HG03378 (cell line): ENCODE data around the gene PRR30.
"Not testable (repeated sequence)": the region's sequence is repeated elsewhere in the genome, so short reads cannot be mapped to it uniquely, and the experiment has no call there.

Experiments
- ATAC-seq: cut with Tn5 transposase; IDR thresholded peaks from one replicate; pipeline ENCODE4 v1.9.1; 2021; ENCODE audit warnings: mild to moderate bottlenecking, moderate library complexity; ENCODE audit not compliant: unreplicated experiment

Gene PRR30

GRCh38 chr2:27130396-27130795 is 8.8 kb downstream of the PRR30 start:
- no peak for ATAC-seq

DNA sequence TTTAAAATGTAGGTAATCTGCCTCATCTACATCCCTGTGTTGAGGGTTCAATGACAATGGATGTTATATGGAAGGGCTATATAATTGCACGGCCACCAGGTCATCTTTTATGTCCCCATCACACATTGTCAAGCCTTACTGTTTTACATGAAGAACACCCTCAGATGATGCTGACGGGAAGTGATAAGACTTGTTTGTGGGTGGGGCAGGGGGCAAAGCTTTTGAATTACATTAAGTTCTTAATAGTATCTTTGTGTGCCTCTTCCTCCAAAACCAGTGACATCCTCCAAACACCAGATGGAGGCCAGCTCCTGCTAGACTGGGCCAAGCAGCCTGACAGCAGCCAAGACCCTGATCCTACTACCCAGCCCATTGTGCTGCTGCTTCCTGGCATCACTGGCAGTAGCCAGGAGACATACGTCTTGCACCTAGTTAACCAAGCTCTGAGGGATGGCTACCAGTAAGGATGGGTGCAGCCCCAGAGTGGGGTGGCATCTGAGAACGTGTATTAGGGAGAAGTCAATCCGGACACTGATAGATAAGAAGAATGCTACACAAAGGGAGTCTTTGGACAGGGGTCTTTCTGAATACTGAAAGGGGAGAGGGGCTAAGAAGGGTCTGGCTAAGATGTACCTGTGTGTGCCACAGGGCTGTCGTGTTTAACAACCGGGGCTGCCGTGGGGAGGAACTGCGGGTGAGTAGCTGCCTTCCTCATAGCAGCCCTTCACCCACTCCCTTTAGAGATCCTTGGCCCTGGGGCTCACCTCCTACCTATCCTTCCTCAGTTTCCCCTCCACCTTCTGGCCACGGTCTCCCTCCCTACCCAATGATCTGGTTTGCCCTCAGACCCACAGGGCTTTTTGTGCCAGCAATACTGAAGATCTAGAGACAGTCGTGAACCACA is 10.3 kb downstream of the PRR30 start:
- no peak for ATAC-seq

GRCh38 chr2:27127883-27128667 is 11.1 kb downstream of the PRR30 start:
- no peak for ATAC-seq

GRCh38 chr2:27126252-27126710 is 12.9 kb downstream of the PRR30 start:
- ATAC-seq = no peak

DNA sequence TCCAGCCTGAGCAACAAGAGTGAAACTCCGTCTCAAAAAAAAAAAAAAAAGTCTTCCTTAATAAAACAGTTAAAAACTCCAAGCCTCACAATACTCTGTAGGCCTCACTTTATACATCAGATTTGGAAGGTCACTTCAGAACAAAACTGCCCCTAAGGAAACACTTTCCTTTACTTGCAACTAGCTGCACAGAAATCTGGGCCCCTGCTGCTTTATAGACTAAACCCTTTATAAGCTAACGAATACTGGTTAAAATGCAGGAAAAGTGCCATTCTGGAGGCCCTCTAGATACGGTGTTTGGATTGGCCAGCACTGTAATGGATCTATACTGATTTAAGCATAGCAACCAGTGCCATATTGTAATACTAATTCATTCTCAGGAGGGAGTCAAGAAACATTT is 14.1 kb downstream of the PRR30 start:
- no peak for ATAC-seq

- ATAC-seq = no peak
Measured at GRCh38 chr2:27123302-27124150, 15.7 kb downstream of the PRR30 start, which contains the start of gene ABHD1. TSS of gene ABHD1 (plus strand) at chr2:27123815. CDS start at chr2:27123949, 134 bp downstream.

- no peak for ATAC-seq
Measured at GRCh38 chr2:27122791-27123190, 16.4 kb downstream of the PRR30 start.

DNA sequence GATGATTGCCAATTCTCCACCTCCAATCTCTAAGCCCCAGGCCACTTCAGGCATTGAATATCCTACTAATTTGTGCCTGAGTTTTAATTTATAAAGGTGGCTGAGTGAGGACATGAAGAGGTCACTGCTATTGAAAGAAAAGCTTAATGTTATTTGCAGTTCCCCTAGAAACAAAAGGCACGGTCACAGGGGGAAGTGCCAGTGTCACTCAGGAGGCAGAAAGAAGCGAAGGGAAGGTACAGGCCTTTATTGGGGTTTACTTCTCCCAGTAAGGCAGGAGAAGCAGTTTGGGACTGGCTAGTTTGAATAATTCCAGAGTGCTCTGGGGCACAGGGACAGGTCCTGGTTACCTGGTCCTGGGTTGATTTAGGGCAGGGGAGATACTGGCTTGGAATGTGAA is 17.3 kb downstream of the PRR30 start:
- no peak for ATAC-seq

GRCh38 chr2:27119330-27119670 is 19.9 kb downstream of the PRR30 start:
- ATAC-seq = not testable (repeated sequence)

GRCh38 chr2:27118525-27119329 is 20.5 kb downstream of the PRR30 start, which contains the start of gene CGREF1:
TSS of gene CGREF1 (minus strand) at chr2:27119128. CDS start at chr2:27104366, 14,762 bp downstream.
- no peak for ATAC-seq

- ATAC-seq = no peak
Measured at GRCh38 chr2:27117995-27118524, 21.1 kb downstream of the PRR30 start.

DNA sequence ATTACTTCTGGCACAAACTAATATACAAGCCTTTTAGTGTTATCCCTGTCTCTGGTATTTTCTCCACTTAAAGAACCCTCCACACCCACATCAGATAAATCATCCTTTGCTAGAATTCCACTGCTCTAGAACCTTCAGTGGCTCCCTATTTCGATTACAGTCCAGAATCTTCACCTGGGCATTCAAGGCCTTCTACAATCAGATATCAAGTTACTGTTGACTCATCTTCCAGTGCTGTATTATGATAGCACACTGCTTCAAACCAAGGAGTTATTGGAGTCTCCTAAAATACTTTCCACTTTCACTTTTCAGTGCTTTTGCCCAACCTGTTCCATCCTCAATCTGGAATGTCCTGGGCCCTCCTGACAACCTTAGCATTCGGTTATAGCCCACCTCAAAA is 23.7 kb downstream of the PRR30 start:
- ATAC-seq = no peak

- not testable (repeated sequence) for ATAC-seq
Measured at GRCh38 chr2:27111392-27112078, 27.7 kb downstream of the PRR30 start.

GRCh38 chr2:27110603-27111352 is 28.4 kb downstream of the PRR30 start:
- ATAC-seq = not testable (repeated sequence)

DNA sequence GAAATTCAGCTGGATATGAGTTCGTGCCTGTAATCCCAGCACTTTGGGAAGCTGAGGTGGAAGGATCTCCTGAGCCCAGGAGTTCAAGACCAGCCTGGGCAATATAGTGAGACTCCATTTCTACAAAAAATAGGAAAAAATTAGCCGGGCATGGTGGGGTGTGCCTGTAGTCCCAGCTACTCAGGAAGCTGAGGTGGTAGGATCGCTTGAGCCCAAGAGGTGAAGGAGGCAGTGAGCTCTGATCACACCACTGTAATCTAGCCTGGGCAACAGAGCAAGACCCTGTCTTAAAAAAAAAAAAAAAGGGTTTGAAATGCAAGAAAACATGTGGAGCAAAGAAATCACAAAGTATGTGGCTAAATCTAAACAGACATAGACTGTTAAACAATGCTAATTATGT is 30.1 kb downstream of the PRR30 start:
- no peak for ATAC-seq

- no peak for ATAC-seq
Measured at GRCh38 chr2:27108221-27108620, 31.0 kb downstream of the PRR30 start.

DNA sequence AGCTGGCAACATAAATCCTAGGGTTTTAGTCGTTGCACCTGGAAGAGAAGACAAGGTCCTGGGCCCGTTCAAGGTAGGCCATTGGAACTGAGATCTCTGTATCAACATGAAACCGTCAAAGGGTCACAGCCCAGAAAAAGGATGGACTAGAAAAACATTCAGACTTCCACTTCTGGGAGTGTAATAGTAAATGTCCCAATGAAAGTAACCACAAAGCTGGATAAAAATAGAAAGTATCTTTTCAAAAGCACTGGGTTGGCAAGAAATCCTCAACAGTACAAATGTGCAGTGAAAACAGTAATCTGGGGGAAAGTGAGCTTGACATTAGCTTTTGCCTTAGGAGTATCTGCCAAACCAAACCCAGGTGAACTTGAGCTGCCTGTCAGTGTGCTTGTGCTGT is 33.2 kb downstream of the PRR30 start:
- ATAC-seq = no peak

GRCh38 chr2:27102329-27102728 is 36.9 kb downstream of the PRR30 start:
- no peak for ATAC-seq
